Measurements from ENCODE around the gene TBC1D4. TPM values are rescaled to one million over a fixed set of nuclear protein-coding genes. Genes with fewer than 3 reads are reported as not detected.
A peak's percentile ranks its signal among the peaks of the same experiment; 100 is the strongest.

Gene TBC1D4
- total and polyA plus RNA-seq, 2 donors from 2014 or later, result 14.7 to 51.8 TPM

GRCh38 chr13:75454497-75454896 is 27.5 kb downstream of the TBC1D4 start:
- H3K4me3 ChIP-seq (ENCODE audit: low read length in 3 of 3), result no peak overlapping the region
- no peak overlapping the region for H3K27ac ChIP-seq (ENCODE audit: low read depth in 2 of 2, low read length in 2 of 2)
- DNase-seq (no peak), FAIRE-seq (no peak)
- intact Hi-C loops (cut with DNase I), result no loop called here
- TF ChIP-seq, protein P1, sequence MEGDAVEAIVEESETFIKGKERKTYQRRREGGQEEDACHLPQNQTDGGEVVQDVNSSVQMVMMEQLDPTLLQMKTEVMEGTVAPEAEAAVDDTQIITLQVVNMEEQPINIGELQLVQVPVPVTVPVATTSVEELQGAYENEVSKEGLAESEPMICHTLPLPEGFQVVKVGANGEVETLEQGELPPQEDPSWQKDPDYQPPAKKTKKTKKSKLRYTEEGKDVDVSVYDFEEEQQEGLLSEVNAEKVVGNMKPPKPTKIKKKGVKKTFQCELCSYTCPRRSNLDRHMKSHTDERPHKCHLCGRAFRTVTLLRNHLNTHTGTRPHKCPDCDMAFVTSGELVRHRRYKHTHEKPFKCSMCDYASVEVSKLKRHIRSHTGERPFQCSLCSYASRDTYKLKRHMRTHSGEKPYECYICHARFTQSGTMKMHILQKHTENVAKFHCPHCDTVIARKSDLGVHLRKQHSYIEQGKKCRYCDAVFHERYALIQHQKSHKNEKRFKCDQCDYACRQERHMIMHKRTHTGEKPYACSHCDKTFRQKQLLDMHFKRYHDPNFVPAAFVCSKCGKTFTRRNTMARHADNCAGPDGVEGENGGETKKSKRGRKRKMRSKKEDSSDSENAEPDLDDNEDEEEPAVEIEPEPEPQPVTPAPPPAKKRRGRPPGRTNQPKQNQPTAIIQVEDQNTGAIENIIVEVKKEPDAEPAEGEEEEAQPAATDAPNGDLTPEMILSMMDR (IDR thresholded peaks at IDR 0.05; ENCODE audit: borderline replicate concordance, extremely low read depth, insufficient read depth), result no peak
- no peaks in the 10 kb centered on the region for H3K36me3 ChIP-seq (ENCODE audit: control insufficient read depth in 2 of 3, insufficient read depth in 3 of 3, low read length in 3 of 3)
- H3K9me3 ChIP-seq (ENCODE audit: control insufficient read depth in 2 of 3, insufficient read depth in 1 of 3, low read length in 3 of 3), result no peaks in the 10 kb centered on the region
- H3K27me3 ChIP-seq (ENCODE audit: control insufficient read depth, insufficient read depth, low read length), result no peaks in the 10 kb centered on the region
- peaks cover 0 to 21% (median 8%) of the 10 kb centered on the region in 3 donors for H3K4me1 ChIP-seq (ENCODE audit: control insufficient read depth in 2 of 3, insufficient read depth in 2 of 3, low read depth in 1 of 3, low read length in 3 of 3)
- no peak overlapping the region for H3K9ac ChIP-seq (ENCODE audit: low read length in 3 of 3)

GRCh38 chr13:75452564-75452963 is 29.4 kb downstream of the TBC1D4 start:
- peak; percentile 93 for FAIRE-seq
- H3K27ac ChIP-seq (ENCODE audit: low read depth in 2 of 2, low read length in 2 of 2), result peak overlapping the region; percentile 35 to 45

DNA sequence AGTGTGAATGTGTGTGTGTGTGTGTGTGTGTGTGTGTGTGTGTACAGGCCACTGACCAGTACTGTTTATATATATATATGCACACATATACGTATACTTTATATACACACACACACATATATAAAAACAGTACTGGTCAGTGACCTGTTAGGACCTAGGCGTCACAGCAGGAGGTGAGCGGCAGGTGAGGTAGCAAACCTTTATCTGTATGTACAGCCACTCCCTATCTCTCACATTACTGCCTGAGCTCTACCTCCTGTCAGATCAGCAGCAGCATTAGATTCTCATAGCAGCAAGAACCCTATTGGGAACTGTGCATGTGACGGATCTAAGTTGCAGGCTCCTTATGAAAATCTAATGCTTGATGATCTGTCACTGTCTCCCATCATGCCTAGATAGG is 34.5 kb downstream of the TBC1D4 start:
- intact Hi-C loops (cut with DNase I), result no loop called here
- Histone ChIP-seq H3K4me3 (ENCODE audit: low read length in 3 of 3) (no peak overlapping the region), H3K4me1 (ENCODE audit: control insufficient read depth in 2 of 3, insufficient read depth in 2 of 3, low read depth in 1 of 3, low read length in 3 of 3) (peaks cover 0 to 24% (median 2%) of the 10 kb centered on the region in 3 donors), H3K36me3 (ENCODE audit: control insufficient read depth in 2 of 3, insufficient read depth in 3 of 3, low read length in 3 of 3) (no peaks in the 10 kb centered on the region), H3K27ac (ENCODE audit: low read depth in 2 of 2, low read length in 2 of 2) (no peak overlapping the region), H3K9ac (ENCODE audit: low read length in 3 of 3) (no peak overlapping the region), H3K9me3 (ENCODE audit: control insufficient read depth in 2 of 3, insufficient read depth in 1 of 3, low read length in 3 of 3) (no peaks in the 10 kb centered on the region), H3K27me3 (ENCODE audit: control insufficient read depth, insufficient read depth, low read length) (no peaks in the 10 kb centered on the region)
- TF ChIP-seq, protein P1 (IDR thresholded peaks at IDR 0.05; ENCODE audit: borderline replicate concordance, extremely low read depth, insufficient read depth), result no peak
- FAIRE-seq (no peak), DNase-seq (no peak)

More at GRCh38 chr13:75452564-75452963, 29.4 kb downstream of the TBC1D4 start:
- no peaks in the 10 kb centered on the region for H3K36me3 ChIP-seq (ENCODE audit: control insufficient read depth in 2 of 3, insufficient read depth in 3 of 3, low read length in 3 of 3)
- H3K9ac ChIP-seq (ENCODE audit: low read length in 3 of 3), result peak overlapping the region in 1 of 3 donors; percentile 30
- TF ChIP-seq, protein P1 (IDR thresholded peaks at IDR 0.05; ENCODE audit: borderline replicate concordance, extremely low read depth, insufficient read depth), result no peak
- H3K4me3 ChIP-seq (ENCODE audit: low read length in 3 of 3), result peak overlapping the region in 2 of 3 donors; percentile 52 to 55
- peak in 2 of 5 donors; percentile 24 to 50 for DNase-seq
- H3K9me3 ChIP-seq (ENCODE audit: control insufficient read depth in 2 of 3, insufficient read depth in 1 of 3, low read length in 3 of 3), result no peaks in the 10 kb centered on the region
- intact Hi-C loops (cut with DNase I), result no loop called here
- peaks cover 0 to 7% (median 0%) of the 10 kb centered on the region in 3 donors for H3K4me1 ChIP-seq (ENCODE audit: control insufficient read depth in 2 of 3, insufficient read depth in 2 of 3, low read depth in 1 of 3, low read length in 3 of 3)
- no peaks in the 10 kb centered on the region for H3K27me3 ChIP-seq (ENCODE audit: control insufficient read depth, insufficient read depth, low read length)

- H3K27me3 ChIP-seq (ENCODE audit: control insufficient read depth, insufficient read depth, low read length), result no peaks in the 10 kb centered on the region
- no peaks in the 10 kb centered on the region for H3K9me3 ChIP-seq (ENCODE audit: control insufficient read depth in 2 of 3, insufficient read depth in 1 of 3, low read length in 3 of 3)
- no peaks in the 10 kb centered on the region for H3K36me3 ChIP-seq (ENCODE audit: control insufficient read depth in 2 of 3, insufficient read depth in 3 of 3, low read length in 3 of 3)
- DNase-seq (no peak), FAIRE-seq (no peak)
- H3K4me1 ChIP-seq (ENCODE audit: control insufficient read depth in 2 of 3, insufficient read depth in 2 of 3, low read depth in 1 of 3, low read length in 3 of 3), result peaks cover 0 to 24% (median 2%) of the 10 kb centered on the region in 3 donors
- H3K27ac ChIP-seq (ENCODE audit: low read depth in 2 of 2, low read length in 2 of 2), result no peak overlapping the region
- no peak overlapping the region for H3K9ac ChIP-seq (ENCODE audit: low read length in 3 of 3)
- H3K4me3 ChIP-seq (ENCODE audit: low read length in 3 of 3), result no peak overlapping the region
- TF ChIP-seq, protein P1 (IDR thresholded peaks at IDR 0.05; ENCODE audit: borderline replicate concordance, extremely low read depth, insufficient read depth), result no peak
- intact Hi-C loops (cut with DNase I), result no loop called here
Observed at GRCh38 chr13:75446874-75447273, 35.1 kb downstream of the TBC1D4 start.
